ENCODE measurements around the gene NECTIN3. TPM values are rescaled to one million over a fixed set of nuclear protein-coding genes. Genes with fewer than 3 reads are reported as not detected.

Gene NECTIN3
- total and polyA plus RNA-seq, 2 experiments from 2014 or later, result 16.1 to 22.8 TPM

GRCh38 chr3:111106993-111107661 is 35.5 kb downstream of the NECTIN3 start:
- H3K4me3 ChIP-seq, result no peak overlapping the region
- TF ChIP-seq CTCF (IDR thresholded peaks at IDR 0.05; ENCODE audit: low read depth, low read length), result no peak
- H3K4me1 ChIP-seq (ENCODE audit: low read depth), result peaks cover 3% of the 10 kb centered on the region
- H3K36me3 ChIP-seq, result no peaks in the 10 kb centered on the region
- no peaks in the 10 kb centered on the region for H3K27me3 ChIP-seq
- DNase-seq (ENCODE audit: low read depth in 1 of 2, low spot score in 1 of 2), result no peak
- H3K27ac ChIP-seq, result no peak overlapping the region
- H3K9me3 ChIP-seq (ENCODE audit: low read depth), result no peaks in the 10 kb centered on the region

- Histone ChIP-seq H3K36me3 (no peaks in the 10 kb centered on the region), H3K27ac (no peak overlapping the region), H3K9me3 (ENCODE audit: low read depth) (no peaks in the 10 kb centered on the region), H3K27me3 (no peaks in the 10 kb centered on the region), H3K4me3 (no peak overlapping the region), H3K4me1 (ENCODE audit: low read depth) (peaks cover 3% of the 10 kb centered on the region)
- TF ChIP-seq CTCF (IDR thresholded peaks at IDR 0.05; ENCODE audit: low read depth, low read length), result no peak
- peak in 1 of 2 donors; percentile 18 for DNase-seq (ENCODE audit: low read depth in 1 of 2, low spot score in 1 of 2)
These were observed 36.0 kb downstream of the NECTIN3 start for GRCh38 chr3:111107662-111108035.

GRCh38 chr3:111112913-111113312 is 41.3 kb downstream of the NECTIN3 start:
- no peak for TF ChIP-seq CTCF (IDR thresholded peaks at IDR 0.05; ENCODE audit: low read depth, low read length)
- DNase-seq (ENCODE audit: low read depth in 1 of 2, low spot score in 1 of 2), result peak in 1 of 2 donors; percentile 64
- Histone ChIP-seq H3K27ac (no peak overlapping the region), H3K4me1 (ENCODE audit: low read depth) (peaks cover 3% of the 10 kb centered on the region), H3K36me3 (no peaks in the 10 kb centered on the region), H3K4me3 (no peak overlapping the region), H3K27me3 (no peaks in the 10 kb centered on the region), H3K9me3 (ENCODE audit: low read depth) (no peaks in the 10 kb centered on the region)

GRCh38 chr3:111128884-111129283 is 57.3 kb downstream of the NECTIN3 start:
- TF ChIP-seq CTCF (IDR thresholded peaks at IDR 0.05; ENCODE audit: low read depth, low read length), result no peak
- Histone ChIP-seq H3K4me3 (no peak overlapping the region), H3K36me3 (peaks cover 12% of the 10 kb centered on the region), H3K27ac (peak overlapping the region; percentile 20), H3K9me3 (ENCODE audit: low read depth) (no peaks in the 10 kb centered on the region), H3K27me3 (no peaks in the 10 kb centered on the region), H3K4me1 (ENCODE audit: low read depth) (no peaks in the 10 kb centered on the region)
- no peak for DNase-seq (ENCODE audit: low read depth in 1 of 2, low spot score in 1 of 2)

GRCh38 chr3:111130827-111131226 is 59.2 kb downstream of the NECTIN3 start:
- H3K27ac ChIP-seq, result no peak overlapping the region
- no peak for DNase-seq (ENCODE audit: low read depth in 1 of 2, low spot score in 1 of 2)
- no peaks in the 10 kb centered on the region for H3K27me3 ChIP-seq
- H3K4me3 ChIP-seq, result no peak overlapping the region
- H3K4me1 ChIP-seq (ENCODE audit: low read depth), result no peaks in the 10 kb centered on the region
- H3K9me3 ChIP-seq (ENCODE audit: low read depth), result no peaks in the 10 kb centered on the region
- TF ChIP-seq CTCF (IDR thresholded peaks at IDR 0.05; ENCODE audit: low read depth, low read length), result no peak
- H3K36me3 ChIP-seq, result peaks cover 15% of the 10 kb centered on the region

Measured in cardiac muscle cell (in vitro differentiated cells and primary cell).